Body of pancreas (tissue), 4 donors: ENCODE measurements around the gene DOCK3.
A peak's percentile ranks its signal among the peaks of the same experiment; 100 is the strongest.

Experiments
- POLR2A ChIP-seq, 3 donors: fragments of 450-650 bp; IDR thresholded peaks; one replicate each; pipeline ENCODE4 v1.6.1; 2016; ENCODE audit warnings: antibody characterized with exemption in 3 of 3, mild to moderate bottlenecking in 2 of 3
- TF ChIP-seq, protein P1 (sequence below), 7 experiments: fragments of 450-650 bp in 4 of 7; fragments of 200-600 bp in 3 of 7; sonication (generic) in 3 of 7; IDR thresholded peaks; one replicate each; pipeline ENCODE4 v1.5.1; 2016 to 2019; ENCODE audit warnings: antibody characterized with exemption in 7 of 7

DNA sequence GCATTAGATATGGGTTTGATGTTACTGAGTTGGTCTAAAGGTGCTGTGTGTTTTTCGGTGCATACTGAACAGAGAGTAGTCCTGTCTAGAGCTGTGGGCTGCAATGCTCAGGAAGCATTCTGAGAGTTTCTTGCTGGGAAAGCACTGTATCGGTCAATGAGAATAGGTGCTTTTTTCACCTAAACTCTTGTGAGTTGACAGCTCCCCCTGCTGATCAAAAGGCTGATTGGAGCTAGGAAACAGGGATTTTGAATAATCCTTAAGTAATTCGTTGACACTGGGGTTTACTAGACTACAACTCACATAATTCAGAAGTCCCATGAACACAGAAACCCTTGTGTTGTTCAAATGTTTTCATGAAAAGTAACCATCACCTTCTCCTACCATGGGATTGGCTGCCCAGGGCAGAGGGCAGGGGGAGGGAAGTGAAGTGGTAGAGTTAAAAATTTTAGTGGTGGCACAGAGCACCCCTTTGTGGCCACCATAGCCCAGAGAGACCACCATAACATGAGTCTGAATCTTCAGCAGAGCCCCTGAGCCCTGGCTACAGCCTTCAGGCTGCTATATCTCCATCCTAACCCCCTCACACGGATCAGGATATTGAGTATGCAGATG, 697.3 kb downstream of the DOCK3 start:
- TF ChIP-seq, protein P1, sequence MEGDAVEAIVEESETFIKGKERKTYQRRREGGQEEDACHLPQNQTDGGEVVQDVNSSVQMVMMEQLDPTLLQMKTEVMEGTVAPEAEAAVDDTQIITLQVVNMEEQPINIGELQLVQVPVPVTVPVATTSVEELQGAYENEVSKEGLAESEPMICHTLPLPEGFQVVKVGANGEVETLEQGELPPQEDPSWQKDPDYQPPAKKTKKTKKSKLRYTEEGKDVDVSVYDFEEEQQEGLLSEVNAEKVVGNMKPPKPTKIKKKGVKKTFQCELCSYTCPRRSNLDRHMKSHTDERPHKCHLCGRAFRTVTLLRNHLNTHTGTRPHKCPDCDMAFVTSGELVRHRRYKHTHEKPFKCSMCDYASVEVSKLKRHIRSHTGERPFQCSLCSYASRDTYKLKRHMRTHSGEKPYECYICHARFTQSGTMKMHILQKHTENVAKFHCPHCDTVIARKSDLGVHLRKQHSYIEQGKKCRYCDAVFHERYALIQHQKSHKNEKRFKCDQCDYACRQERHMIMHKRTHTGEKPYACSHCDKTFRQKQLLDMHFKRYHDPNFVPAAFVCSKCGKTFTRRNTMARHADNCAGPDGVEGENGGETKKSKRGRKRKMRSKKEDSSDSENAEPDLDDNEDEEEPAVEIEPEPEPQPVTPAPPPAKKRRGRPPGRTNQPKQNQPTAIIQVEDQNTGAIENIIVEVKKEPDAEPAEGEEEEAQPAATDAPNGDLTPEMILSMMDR (IDR thresholded peaks at IDR 0.05) = peak; percentile 25 to 80 (median 66)
- TF ChIP-seq POLR2A (IDR thresholded peaks at IDR 0.05) = no peak
